Measurements from ENCODE around the gene PSD4. TPM values are rescaled to one million over a fixed set of nuclear protein-coding genes. Genes with fewer than 3 reads are reported as not detected.

Gene PSD4
- total RNA-seq, 4 donors from 2014 or later, result 2.8 to 14.8 (median 5.6) TPM

- no peak for TF ChIP-seq CTCF (IDR thresholded peaks at IDR 0.05; ENCODE audit: low read depth)
Observed at GRCh38 chr2:113164930-113165585, 8.7 kb upstream of the PSD4 start.

- TF ChIP-seq CTCF (IDR thresholded peaks at IDR 0.05; ENCODE audit: low read depth), result no peak
Observed at GRCh38 chr2:113166187-113166645, 7.6 kb upstream of the PSD4 start.

- no peak for TF ChIP-seq CTCF (IDR thresholded peaks at IDR 0.05; ENCODE audit: low read depth)
Observed at GRCh38 chr2:113167115-113167932, 6.4 kb upstream of the PSD4 start.

GRCh38 chr2:113167962-113168340 is 5.8 kb upstream of the PSD4 start:
- no peak for TF ChIP-seq CTCF (IDR thresholded peaks at IDR 0.05; ENCODE audit: low read depth)

- TF ChIP-seq CTCF (IDR thresholded peaks at IDR 0.05; ENCODE audit: low read depth), result no peak
Observed at GRCh38 chr2:113169002-113169530, 4.7 kb upstream of the PSD4 start.

GRCh38 chr2:113169586-113169985 is 4.2 kb upstream of the PSD4 start:
- TF ChIP-seq CTCF (IDR thresholded peaks at IDR 0.05; ENCODE audit: low read depth), result no peak
